HL-60/S4 treated with phorbol 12-myristate 13-acetate at 8.2 ng/mL for 4 days and 3 days (cell line): Measurements from ENCODE around the gene ATOSA.

Experiments used
- in situ Hi-C: fragments of 300-500 bp; cut with MboI; formaldehyde crosslinking; loops from 2 replicates; pipeline ENCODE4 v1.15.0; 2022; ENCODE audit warnings: low sequenced_read_pairs

The ATOSA gene

DNA sequence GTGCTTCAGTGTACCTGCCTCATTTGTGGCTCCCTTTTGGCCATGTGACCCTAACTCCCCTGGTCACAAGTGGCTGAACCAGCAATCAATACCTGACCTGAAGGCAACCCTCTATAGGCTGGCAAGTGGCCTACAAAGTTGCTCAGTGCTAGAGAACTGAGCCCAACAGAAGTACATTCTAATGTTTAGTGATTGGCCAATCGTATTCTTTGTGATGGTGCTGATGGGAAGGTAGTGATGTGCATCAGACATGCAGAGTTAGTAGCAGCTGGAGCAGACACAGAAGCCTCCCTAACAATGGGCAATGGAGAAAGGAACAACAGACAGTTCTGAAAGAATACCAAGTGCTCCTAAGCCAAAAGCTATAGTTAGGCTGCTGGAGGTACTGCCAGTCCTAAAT, 10.4 kb upstream of the ATOSA start:
- in situ Hi-C loops: no loop called here

GRCh38 chr15:52683580-52683979, 4.4 kb upstream of the ATOSA start:
- in situ Hi-C loops: no loop called here

DNA sequence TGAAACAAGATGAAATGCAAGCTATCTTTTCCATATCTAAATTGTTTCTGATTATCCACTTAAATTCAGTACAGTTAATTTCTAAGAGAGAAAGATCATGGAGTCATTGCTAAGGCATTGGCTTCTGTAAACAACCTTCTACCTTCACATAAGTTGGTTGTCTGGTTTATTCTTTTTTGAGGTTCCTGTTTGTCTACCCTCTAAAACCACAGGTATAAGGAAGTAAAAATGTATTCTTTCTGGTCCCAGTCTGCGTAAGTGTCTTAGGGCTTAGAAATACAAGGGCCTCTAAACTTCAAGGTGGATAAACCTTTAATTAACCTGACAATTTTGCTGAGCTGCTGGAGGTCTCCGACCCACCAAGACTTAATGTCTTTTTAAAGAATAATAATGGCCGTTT, 3.6 kb upstream of the ATOSA start:
- in situ Hi-C loops: no loop called here

DNA sequence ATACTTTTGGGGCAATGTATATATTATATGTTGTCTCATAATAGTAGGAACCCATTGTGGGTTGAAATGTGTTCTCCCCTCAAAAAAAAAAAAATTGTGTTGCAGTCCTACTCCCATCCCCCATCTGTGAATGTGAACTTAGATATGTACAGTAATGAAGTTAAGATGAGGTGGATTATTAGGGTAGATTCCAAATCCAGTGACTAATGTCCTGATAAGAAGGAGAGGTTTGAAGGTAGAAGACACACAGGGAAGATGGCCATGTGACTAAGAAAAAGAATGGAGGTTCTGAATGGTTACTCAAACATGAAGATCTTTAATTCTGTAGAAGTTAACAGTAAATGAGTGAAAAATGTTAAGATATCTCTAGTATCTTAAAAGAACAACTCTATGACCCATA, 3.0 kb upstream of the ATOSA start:
- in situ Hi-C loops: no loop called here

GRCh38 chr15:52681441-52681840, 2.3 kb upstream of the ATOSA start:
- in situ Hi-C loops: no loop called here

GRCh38 chr15:52680761-52681160, 1.6 kb upstream of the ATOSA start:
- in situ Hi-C loops: no loop called here

- in situ Hi-C loops: no loop called here
Measured at GRCh38 chr15:52680041-52680391, 828 bp upstream of the ATOSA start.

DNA sequence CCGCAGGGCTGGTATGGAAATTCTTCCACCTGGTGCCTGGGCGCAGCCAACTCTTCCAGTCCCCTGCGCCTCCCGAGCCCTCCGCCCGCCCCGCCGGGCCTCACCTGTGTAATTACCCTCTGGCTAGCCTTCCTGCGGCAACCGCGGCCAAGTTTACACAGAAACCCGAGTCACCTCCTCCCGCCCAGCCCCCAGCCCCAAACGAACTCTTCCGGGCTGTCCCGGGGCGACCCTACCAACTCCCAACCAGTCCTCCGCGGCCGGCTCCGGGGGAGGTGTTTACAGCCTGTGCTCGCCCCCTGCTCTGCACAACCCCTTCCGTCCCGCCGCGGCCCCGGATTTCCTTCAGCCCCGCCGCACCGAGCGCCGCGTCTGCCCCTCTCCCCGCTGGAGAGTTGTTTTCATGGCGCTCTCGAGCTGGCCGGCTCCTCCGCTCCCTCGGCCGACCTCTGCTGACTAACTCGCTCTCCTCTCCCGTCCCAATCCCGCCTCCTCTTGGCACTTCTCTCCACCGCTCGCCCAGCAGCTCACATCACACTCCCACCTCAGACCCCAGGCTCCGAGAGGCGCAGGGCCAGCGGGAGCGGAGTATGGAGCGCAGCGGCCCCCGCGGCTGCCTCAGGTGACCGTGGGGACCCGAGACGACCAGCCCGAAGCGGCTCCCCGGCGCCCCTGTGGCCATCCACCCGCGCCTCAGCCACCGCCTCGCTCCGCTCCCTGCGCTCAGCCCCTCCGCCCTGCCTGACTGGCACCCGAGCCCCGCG, 538 bp downstream of the ATOSA start:
- in situ Hi-C loops: no loop called here

DNA sequence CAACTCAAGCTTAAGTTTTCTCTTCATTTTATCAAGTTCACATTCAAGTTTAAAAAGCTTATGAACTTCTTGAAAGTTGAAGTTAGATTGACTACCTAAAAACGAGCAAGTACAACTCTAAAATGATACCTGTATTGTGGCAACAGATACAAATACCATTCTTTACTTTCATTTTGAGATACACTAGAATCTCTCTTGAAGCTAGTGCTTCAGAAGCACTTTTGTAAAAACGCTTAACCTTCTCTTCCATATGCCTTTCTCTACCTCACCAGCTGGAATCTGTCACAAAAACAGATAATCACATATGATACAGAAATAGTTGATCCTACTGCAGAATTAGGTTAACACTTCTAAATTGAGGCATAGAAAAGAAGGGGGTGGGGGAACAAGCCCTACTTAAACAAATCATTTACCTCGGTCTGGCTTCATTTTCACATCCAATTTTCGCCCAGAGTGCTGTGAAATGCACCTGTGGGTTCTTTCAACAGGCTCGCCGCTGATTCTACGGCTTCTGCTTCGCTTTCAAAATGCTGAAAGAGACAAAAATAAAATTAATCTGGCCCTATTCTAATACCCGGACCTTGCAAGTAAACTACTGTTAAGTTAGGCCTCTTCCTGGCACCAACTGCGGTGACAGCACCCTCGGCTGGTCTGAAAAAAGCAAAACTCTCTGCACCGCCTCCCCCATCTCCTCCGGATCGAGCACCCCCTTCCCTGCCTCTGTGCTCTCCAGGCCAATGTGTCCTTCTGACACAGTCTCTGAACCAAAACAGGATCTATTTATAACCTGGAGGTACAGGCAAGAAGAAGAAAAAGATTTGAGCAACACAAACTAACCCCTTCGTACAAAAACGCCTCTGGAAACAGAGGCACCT, 1.4 kb downstream of the ATOSA start:
- in situ Hi-C loops: no loop called here

DNA sequence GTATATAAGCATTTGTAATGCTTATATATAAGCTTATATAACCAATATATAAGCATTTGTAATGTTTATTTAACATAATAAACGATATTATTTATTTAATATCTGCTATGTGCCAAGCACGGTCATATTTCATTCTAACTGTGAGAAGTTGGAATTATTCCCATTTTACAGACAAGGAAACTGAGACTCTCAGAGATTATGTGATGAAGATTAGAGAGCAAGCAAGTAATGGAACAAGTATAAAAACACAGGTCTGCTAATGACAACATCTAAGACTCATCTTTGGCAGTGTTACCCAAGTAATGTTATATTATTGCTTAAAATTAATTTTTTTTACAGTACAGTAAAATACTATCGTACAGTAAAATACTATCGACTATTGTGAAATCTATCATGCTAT, 4.4 kb downstream of the ATOSA start:
- in situ Hi-C loops: no loop called here

DNA sequence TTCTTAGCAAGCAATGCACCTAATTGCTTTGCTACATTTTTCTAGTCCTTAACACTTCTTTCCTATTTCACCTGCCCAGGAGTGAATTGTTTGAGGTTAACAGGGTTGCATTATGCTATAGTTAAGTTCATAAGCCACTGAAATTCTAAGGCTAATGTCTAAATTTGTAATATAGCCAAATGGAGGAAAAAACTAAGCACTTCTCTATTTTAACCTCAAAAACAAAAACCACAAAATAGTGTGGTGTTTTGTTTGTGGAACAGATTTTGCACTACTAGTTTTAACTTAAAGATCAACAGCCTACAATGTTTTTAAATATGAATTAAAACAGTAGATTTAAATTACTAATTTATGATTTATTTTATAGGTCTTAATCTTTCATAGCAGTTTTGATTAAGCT, 5.5 kb downstream of the ATOSA start:
- in situ Hi-C loops: no loop called here

- in situ Hi-C loops: no loop called here
Measured at GRCh38 chr15:52673312-52673711, 5.9 kb downstream of the ATOSA start.

- in situ Hi-C loops: no loop called here
Measured at GRCh38 chr15:52672661-52673060, 6.5 kb downstream of the ATOSA start.

GRCh38 chr15:52670087-52670486, 9.1 kb downstream of the ATOSA start:
- in situ Hi-C loops: no loop called here

GRCh38 chr15:52668133-52668532, 11.1 kb downstream of the ATOSA start:
- in situ Hi-C loops: no loop called here

- in situ Hi-C loops: no loop called here
Measured at GRCh38 chr15:52667597-52667996, 11.6 kb downstream of the ATOSA start.

DNA sequence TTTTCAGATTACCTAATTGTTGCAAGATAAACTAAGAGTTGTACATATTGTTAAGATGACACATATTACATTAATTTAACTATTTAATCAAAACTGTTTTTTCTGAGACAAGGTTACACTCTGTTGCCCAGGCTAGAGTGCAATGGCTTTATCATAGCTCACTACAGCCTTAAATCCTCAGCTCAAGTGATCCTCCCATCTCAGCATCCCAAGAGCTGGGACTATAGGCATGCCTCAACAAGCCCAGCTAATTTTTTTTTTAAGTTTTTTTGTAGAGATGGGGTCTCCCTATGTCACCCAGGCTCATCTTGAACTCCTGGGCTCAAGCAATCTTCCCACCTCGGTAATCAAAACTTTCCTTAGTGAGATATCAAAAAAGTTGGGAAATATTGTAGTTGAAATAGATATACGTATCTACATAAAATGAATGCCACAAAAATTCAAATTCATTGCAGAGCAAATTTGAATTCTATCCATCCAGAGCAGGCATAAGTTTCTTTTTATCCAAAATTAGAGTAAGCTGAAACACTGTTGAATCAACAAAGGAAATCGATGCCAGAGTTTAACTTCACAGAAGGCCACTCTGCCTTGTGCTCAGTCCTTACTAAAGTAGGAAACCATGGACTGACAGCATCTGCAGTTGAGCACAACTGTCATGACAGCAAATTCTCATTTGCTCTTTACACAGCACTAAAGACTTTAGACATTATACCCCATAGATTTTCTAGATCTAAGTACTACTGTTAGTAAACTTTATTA, 15.5 kb downstream of the ATOSA start:
- in situ Hi-C loops: no loop called here

GRCh38 chr15:52661909-52662308, 17.3 kb downstream of the ATOSA start:
- in situ Hi-C loops: no loop called here

GRCh38 chr15:52660192-52660591, 19.0 kb downstream of the ATOSA start:
- in situ Hi-C loops: no loop called here

DNA sequence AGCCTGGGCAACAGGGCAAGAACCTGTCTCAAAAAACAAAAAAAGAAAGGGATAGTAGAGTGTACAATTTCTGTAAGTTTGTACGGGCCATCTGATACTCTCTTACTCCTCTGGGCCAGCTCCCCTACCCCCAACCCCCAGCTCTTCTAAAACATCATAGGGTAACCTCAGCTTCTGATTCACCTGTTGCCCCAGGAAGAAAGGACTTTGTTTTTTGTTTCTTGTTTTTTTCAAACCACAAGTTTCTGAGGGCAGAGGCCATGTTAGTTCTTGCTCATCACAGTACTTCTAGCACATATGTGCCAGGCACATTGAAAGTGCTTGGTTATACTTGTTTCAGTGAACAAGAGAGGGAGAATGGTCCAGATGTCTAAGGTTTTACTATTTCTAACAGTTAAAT, 20.2 kb downstream of the ATOSA start:
- in situ Hi-C loops: no loop called here

- in situ Hi-C loops: no loop called here
Measured at GRCh38 chr15:52657338-52657737, 21.9 kb downstream of the ATOSA start.

DNA sequence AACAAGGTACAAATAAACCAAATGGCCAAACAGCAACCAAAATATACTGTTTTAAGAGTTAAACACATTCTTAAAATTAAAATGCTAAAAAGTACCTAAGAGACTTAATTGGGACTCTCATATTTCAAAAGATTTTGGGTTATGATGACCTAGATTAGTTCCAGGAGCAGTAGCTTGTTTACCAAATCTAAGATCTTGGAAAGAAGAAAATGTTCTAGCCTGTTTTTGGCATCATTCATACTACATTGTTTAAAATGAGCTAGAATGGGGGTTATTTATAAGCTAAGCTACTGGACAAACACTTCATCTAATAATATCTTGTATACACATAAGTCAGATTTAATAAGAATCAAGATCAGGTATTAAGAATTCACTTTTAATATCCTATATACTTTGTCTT, 22.8 kb downstream of the ATOSA start:
- in situ Hi-C loops: no loop called here
